OCI-LY1 (cell line): ENCODE results near the gene DHCR7.

Experiments
- CTCF ChIP-seq: fragments of 200-600 bp; sonication (generic), shearing (Covaris generic); IDR thresholded peaks from 2 replicates; pipeline ENCODE4 v1.5.1; 2017; ENCODE audit warnings: mild to moderate bottlenecking, antibody characterized with exemption, low read length, moderate library complexity, mixed read lengths
- EZH2 ChIP-seq: fragments of 200-600 bp; sonication (generic), shearing (Covaris generic); IDR thresholded peaks from 2 replicates; pipeline ENCODE4 v1.8.0; 2017; ENCODE audit warnings: borderline replicate concordance, mixed run types, mild to moderate bottlenecking, antibody characterized with exemption, low read length, moderate library complexity, mixed read lengths

- TF ChIP-seq EZH2 = no peak
- no peak for TF ChIP-seq CTCF
These were observed 52.4 kb downstream of the DHCR7 start for GRCh38 chr11:71395774-71396173.
